Natural killer cell (primary cell): ENCODE data around the gene SORT1. TPM values are rescaled to one million over a fixed set of nuclear protein-coding genes. Genes with fewer than 3 reads are reported as not detected.

ENCODE experiments used
- ATAC-seq, 3 donors: fragments of 150-1000 bp in 2 of 3; fragments of 200-7000 bp in 1 of 3; cut with Tn5 transposase; 1 replicate in 1 of 3; 2 replicates in 2 of 3; pipeline ENCODE4 v1.10.0; 2021; ENCODE audit warnings: mild to moderate bottlenecking in 2 of 3, moderate library complexity in 2 of 3
- DNase-seq, 2 donors: peaks; one replicate each; pipeline versions ENCODE4 v3.0.0 to v3.0.0-alpha.2; 2013 to 2021; ENCODE audit warnings: mixed read lengths in 1 of 2
- H3K27ac ChIP-seq: one replicate; pipeline ENCODE4 v1.5.1; 2013; ENCODE audit warnings: mild to moderate bottlenecking, low read length
- H3K27me3 ChIP-seq: one replicate; pipeline ENCODE4 v1.6.1; 2013; ENCODE audit warnings: low read length; ENCODE audit not compliant: control insufficient read depth, insufficient read depth
- H3K36me3 ChIP-seq: one replicate; pipeline ENCODE4 v1.6.1; 2013; ENCODE audit warnings: low read length; ENCODE audit not compliant: control insufficient read depth, insufficient read depth
- H3K4me1 ChIP-seq: one replicate; pipeline ENCODE4 v1.6.1; 2013; ENCODE audit warnings: low read length; ENCODE audit not compliant: control insufficient read depth, insufficient read depth
- H3K4me3 ChIP-seq: one replicate; pipeline ENCODE4 v1.5.1; 2013; ENCODE audit warnings: low read length
- H3K9me3 ChIP-seq: one replicate; pipeline ENCODE4 v1.6.1; 2013; ENCODE audit warnings: low read length; ENCODE audit not compliant: control insufficient read depth, insufficient read depth
- H3K27ac Mint-ChIP-seq, 2 donors: one replicate each; pipeline ENCODE4 v1.8.0; 2022; ENCODE audit warnings: mild to moderate bottlenecking in 2 of 2, mixed read lengths in 2 of 2, moderate library complexity in 1 of 2
- H3K27me3 Mint-ChIP-seq, 2 donors: one replicate each; pipeline ENCODE4 v1.8.0; 2022; ENCODE audit warnings: low read depth in 2 of 2, mixed read lengths in 2 of 2
- H3K36me3 Mint-ChIP-seq: one replicate; pipeline ENCODE4 v1.8.0; 2022; ENCODE audit warnings: mixed read lengths
- H3K4me1 Mint-ChIP-seq, 2 donors: one replicate each; pipeline ENCODE4 v1.8.0; 2022; ENCODE audit warnings: mixed read lengths in 2 of 2
- H3K4me3 Mint-ChIP-seq: one replicate; pipeline ENCODE4 v1.8.0; 2022; ENCODE audit warnings: mild to moderate bottlenecking, moderate library complexity, mixed read lengths
- H3K9me3 Mint-ChIP-seq, 2 donors: one replicate each; pipeline ENCODE4 v1.8.0; 2022; ENCODE audit warnings: mixed read lengths in 2 of 2
- WGBS: methylation state at CpG from one replicate; pipeline ENCODE4 v1.1.7; 2013; ENCODE audit warnings: missing lambda C conversion rate; ENCODE audit not compliant: insufficient coverage; 5-methylcytosine and 5-hydroxymethylcytosine counted together
- intact Hi-C: fragments of 100-400 bp; cut with micrococcal nuclease; formaldehyde crosslinking; loops from one replicate; pipeline ENCODE4 v1.14.2; 2022
- total RNA-seq, 4 donors: library from RNA; stranded (reverse); fragments of 120-200 nt in 1 of 4; gene quantifications; one replicate each; pipeline versions ENCODE4 v1.2.3 to v1.2.4, GENCODE V29; 2013 to 2022
- TF ChIP-seq, protein P1 (sequence below): fragments of 200-600 bp; IDR thresholded peaks from one replicate; pipeline ENCODE4 v1.8.0; 2022; ENCODE audit warnings: antibody characterized with exemption

SORT1 gene
- total RNA-seq, 3 donors from 2014 or later (not counting 1 experiment from before 2014, with no cell fraction given): 2.7 to 7.1 (median 3.7) TPM

DNA sequence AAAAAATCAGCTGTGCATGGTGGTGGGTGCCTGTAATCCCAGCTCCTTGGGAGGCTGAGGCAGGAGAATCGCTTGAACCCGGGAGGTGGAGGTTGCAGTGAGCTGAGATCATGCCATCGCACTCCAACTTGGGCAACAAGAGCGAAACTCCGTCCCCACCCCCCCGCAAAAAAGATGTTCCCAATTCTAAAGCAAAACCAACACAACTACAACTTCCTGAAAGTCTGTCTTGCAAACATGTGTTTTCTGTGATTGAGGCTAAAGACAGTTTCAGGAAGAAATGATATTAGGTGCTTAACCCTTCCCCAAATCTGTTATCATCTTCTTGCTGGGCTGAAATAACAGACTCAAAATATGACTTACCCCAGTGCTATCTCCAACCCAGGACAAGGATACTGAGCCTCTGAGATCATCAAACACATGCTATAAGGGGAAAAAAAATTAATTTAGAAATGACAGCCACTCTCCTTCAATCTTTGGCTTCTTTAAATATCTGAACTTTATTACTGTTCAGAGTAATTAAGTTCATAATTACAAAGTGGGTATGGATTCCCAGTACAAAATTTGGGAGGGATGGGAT is 28.5 kb downstream of the SORT1 start:
- H3K27ac ChIP-seq: no peak overlapping the region
- H3K4me1 ChIP-seq: no peaks in the 10 kb centered on the region
- DNase-seq (no peak), ATAC-seq (no peak)
- H3K9me3 Mint-ChIP-seq: no peaks in the 10 kb centered on the region
- no peaks in the 10 kb centered on the region for H3K36me3 ChIP-seq
- H3K4me3 Mint-ChIP-seq: no peak overlapping the region
- H3K27ac Mint-ChIP-seq: no peak overlapping the region
- H3K27me3 Mint-ChIP-seq: peaks cover 0 to 8% of the 10 kb centered on the region in 2 donors
- H3K4me1 Mint-ChIP-seq: peaks cover 8% of the 10 kb centered on the region in 2 donors
- no peaks in the 10 kb centered on the region for H3K36me3 Mint-ChIP-seq
- intact Hi-C loops: no loop called here
- 100% methylated on average over 5 of the region's 6 CpGs for WGBS
- no peak overlapping the region for H3K4me3 ChIP-seq
- no peaks in the 10 kb centered on the region for H3K27me3 ChIP-seq
- TF ChIP-seq, protein P1, sequence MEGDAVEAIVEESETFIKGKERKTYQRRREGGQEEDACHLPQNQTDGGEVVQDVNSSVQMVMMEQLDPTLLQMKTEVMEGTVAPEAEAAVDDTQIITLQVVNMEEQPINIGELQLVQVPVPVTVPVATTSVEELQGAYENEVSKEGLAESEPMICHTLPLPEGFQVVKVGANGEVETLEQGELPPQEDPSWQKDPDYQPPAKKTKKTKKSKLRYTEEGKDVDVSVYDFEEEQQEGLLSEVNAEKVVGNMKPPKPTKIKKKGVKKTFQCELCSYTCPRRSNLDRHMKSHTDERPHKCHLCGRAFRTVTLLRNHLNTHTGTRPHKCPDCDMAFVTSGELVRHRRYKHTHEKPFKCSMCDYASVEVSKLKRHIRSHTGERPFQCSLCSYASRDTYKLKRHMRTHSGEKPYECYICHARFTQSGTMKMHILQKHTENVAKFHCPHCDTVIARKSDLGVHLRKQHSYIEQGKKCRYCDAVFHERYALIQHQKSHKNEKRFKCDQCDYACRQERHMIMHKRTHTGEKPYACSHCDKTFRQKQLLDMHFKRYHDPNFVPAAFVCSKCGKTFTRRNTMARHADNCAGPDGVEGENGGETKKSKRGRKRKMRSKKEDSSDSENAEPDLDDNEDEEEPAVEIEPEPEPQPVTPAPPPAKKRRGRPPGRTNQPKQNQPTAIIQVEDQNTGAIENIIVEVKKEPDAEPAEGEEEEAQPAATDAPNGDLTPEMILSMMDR: no peak
- no peaks in the 10 kb centered on the region for H3K9me3 ChIP-seq

DNA sequence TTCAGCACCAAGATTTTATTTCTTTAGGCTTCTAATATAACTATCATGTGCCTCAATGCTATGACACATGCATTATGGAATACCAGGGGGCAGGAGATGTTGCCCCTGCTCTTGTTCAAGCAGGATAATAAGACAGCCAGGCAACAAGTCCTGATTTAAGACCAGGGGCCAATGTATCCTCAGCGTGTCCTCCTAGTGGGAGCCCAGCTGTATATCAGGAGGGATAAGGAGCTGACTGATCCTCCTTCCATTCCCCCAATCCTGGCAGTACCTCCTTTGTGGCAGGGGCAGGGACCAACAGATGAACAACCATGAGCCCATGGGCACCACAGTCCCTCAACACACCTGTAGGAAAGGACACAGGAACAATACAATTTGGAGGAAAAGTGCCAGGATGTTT is 29.3 kb downstream of the SORT1 start:
- no peaks in the 10 kb centered on the region for H3K9me3 ChIP-seq
- Mint-ChIP-seq H3K27me3 (peaks cover 0 to 8% of the 10 kb centered on the region in 2 donors), H3K4me1 (peaks cover 8% of the 10 kb centered on the region in 2 donors), H3K36me3 (no peaks in the 10 kb centered on the region), H3K27ac (no peak overlapping the region), H3K9me3 (no peaks in the 10 kb centered on the region), H3K4me3 (no peak overlapping the region)
- TF ChIP-seq, protein P1: no peak
- intact Hi-C loops: no loop called here
- ATAC-seq (no peak), DNase-seq (no peak)
- H3K4me3 ChIP-seq: no peak overlapping the region
- no peaks in the 10 kb centered on the region for H3K27me3 ChIP-seq
- H3K27ac ChIP-seq: no peak overlapping the region
- H3K4me1 ChIP-seq: no peaks in the 10 kb centered on the region
- 89% methylated on average over 1 of the region's 1 CpG for WGBS
- H3K36me3 ChIP-seq: no peaks in the 10 kb centered on the region

DNA sequence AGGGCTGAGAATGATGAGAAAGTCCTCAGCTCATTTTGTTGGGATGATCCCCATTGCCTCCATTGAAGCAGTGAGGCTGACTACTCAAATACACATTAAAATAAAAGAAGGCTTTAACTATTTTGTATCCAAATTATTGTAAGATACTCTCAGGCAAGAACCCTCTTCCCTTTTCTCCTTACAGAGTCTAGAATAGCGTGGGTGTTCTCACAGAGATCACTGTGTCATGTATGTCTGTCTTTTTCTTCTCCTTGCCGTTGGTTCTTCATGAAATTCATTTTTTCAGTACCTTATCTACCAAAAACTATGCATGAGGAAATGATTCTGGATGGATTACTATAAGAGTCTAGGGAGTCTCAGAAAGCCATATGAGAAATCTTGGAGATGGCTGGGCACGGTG is 30.1 kb downstream of the SORT1 start:
- Histone ChIP-seq H3K27ac (no peak overlapping the region), H3K9me3 (no peaks in the 10 kb centered on the region), H3K36me3 (no peaks in the 10 kb centered on the region), H3K27me3 (no peaks in the 10 kb centered on the region), H3K4me3 (no peak overlapping the region), H3K4me1 (no peaks in the 10 kb centered on the region)
- H3K4me3 Mint-ChIP-seq: no peak overlapping the region
- H3K36me3 Mint-ChIP-seq: no peaks in the 10 kb centered on the region
- H3K27ac Mint-ChIP-seq: no peak overlapping the region
- peaks cover 0 to 5% of the 10 kb centered on the region in 2 donors for H3K27me3 Mint-ChIP-seq
- intact Hi-C loops: no loop called here
- 93% methylated on average over 2 of the region's 3 CpGs for WGBS
- TF ChIP-seq, protein P1: no peak
- peaks cover 8% of the 10 kb centered on the region in 2 donors for H3K4me1 Mint-ChIP-seq
- DNase-seq (no peak), ATAC-seq (no peak)
- no peaks in the 10 kb centered on the region for H3K9me3 Mint-ChIP-seq

DNA sequence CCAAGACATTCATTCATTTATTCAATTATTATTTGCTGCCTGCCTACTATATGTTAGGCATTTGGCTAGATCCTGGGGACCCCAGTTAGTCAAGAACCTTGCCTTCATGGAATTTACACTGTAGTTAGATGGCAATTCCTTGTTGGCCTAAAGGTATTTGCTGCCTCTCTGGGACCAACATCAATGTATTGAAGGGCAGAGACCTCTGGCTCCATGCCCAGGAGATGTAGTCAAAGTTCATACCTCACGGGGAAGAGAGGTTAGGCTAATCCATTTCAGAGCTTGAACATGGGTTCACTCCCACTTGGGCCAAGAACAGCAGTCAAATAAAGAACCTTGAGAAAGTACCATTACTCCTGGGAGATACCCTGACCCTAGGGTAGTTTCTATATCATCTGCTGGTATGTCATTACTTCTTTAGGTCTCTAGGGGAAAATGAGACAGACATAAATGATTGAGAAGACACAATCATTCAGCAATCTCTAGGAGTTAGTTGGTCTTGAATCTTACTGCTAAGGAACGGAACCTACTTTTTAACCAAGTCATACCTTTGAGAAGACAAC is 32.0 kb downstream of the SORT1 start:
- 94% methylated on average over 2 of the region's 2 CpGs for WGBS
- H3K27ac Mint-ChIP-seq: no peak overlapping the region
- intact Hi-C loops: no loop called here

More for the DNA sequence above, 32.0 kb downstream of the SORT1 start:
- Mint-ChIP-seq H3K9me3 (no peaks in the 10 kb centered on the region), H3K36me3 (no peaks in the 10 kb centered on the region), H3K4me1 (peaks cover 3% of the 10 kb centered on the region in 2 donors), H3K27me3 (peaks cover 0 to under 1% of the 10 kb centered on the region in 2 donors), H3K4me3 (no peak overlapping the region)
- Histone ChIP-seq H3K4me3 (no peak overlapping the region), H3K27ac (no peak overlapping the region), H3K9me3 (no peaks in the 10 kb centered on the region), H3K4me1 (no peaks in the 10 kb centered on the region), H3K27me3 (no peaks in the 10 kb centered on the region), H3K36me3 (no peaks in the 10 kb centered on the region)
- TF ChIP-seq, protein P1: no peak
- DNase-seq (no peak), ATAC-seq (no peak)
